OCI-LY1 (cell line): ENCODE data around the gene DLGAP3.

Experiments used
- EZH2 ChIP-seq: fragments of 200-600 bp; sonication (generic), shearing (Covaris generic); IDR thresholded peaks from 2 replicates; pipeline ENCODE4 v1.8.0; 2017; ENCODE audit warnings: borderline replicate concordance, mixed run types, mild to moderate bottlenecking, antibody characterized with exemption, low read length, moderate library complexity, mixed read lengths
- TF ChIP-seq, protein P1 (sequence below): fragments of 200-600 bp; sonication (generic), shearing (Covaris generic); IDR thresholded peaks from 2 replicates; pipeline ENCODE4 v1.5.1; 2017; ENCODE audit warnings: mild to moderate bottlenecking, antibody characterized with exemption, low read length, moderate library complexity, mixed read lengths

DNA sequence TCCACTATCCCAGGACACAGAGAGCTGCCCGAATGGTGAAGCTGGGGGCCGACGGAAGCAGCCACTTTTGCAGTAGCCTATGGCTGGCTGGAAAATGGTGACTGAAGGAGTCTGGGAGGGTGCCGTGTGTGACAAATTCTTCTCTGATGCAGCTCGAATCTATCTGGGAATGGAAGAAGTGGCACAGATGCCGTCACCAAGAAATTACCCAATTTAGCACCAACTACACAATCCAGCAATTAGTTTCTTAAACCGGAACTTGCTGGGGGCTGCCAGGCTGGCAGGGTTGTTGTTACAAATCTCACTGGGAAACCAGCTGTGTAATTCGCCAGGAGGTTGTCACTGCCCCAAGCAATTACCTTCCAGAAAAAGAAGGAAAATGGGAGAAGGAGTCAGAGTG, 18.0 kb downstream of the DLGAP3 start:
- TF ChIP-seq, protein P1, sequence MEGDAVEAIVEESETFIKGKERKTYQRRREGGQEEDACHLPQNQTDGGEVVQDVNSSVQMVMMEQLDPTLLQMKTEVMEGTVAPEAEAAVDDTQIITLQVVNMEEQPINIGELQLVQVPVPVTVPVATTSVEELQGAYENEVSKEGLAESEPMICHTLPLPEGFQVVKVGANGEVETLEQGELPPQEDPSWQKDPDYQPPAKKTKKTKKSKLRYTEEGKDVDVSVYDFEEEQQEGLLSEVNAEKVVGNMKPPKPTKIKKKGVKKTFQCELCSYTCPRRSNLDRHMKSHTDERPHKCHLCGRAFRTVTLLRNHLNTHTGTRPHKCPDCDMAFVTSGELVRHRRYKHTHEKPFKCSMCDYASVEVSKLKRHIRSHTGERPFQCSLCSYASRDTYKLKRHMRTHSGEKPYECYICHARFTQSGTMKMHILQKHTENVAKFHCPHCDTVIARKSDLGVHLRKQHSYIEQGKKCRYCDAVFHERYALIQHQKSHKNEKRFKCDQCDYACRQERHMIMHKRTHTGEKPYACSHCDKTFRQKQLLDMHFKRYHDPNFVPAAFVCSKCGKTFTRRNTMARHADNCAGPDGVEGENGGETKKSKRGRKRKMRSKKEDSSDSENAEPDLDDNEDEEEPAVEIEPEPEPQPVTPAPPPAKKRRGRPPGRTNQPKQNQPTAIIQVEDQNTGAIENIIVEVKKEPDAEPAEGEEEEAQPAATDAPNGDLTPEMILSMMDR: no peak
- no peak for TF ChIP-seq EZH2
